Mesothelial cell of epicardium (in vitro differentiated cells): ENCODE data around the gene COL3A1. TPM values are rescaled to one million over a fixed set of nuclear protein-coding genes. Genes with fewer than 3 reads are reported as not detected.

Experiments
- DNase-seq, 2 experiments: peaks; one replicate each; pipeline ENCODE4 v3.0.0; 2021; ENCODE audit warnings: low spot score in 2 of 2; ENCODE audit not compliant: unreplicated experiment in 2 of 2
- H3K27ac Mint-ChIP-seq: 2 replicates; pipeline ENCODE4 v1.8.0; 2021; ENCODE audit warnings: mixed read lengths
- H3K27me3 Mint-ChIP-seq: 2 replicates; pipeline ENCODE4 v1.8.0; 2021; ENCODE audit warnings: low read depth, mixed read lengths
- H3K36me3 Mint-ChIP-seq: 2 replicates; pipeline ENCODE4 v1.8.0; 2021; ENCODE audit warnings: mixed read lengths
- H3K4me1 Mint-ChIP-seq: 2 replicates; pipeline ENCODE4 v1.8.0; 2021; ENCODE audit warnings: mixed read lengths
- H3K4me3 Mint-ChIP-seq: 2 replicates; pipeline ENCODE4 v1.8.0; 2021; ENCODE audit warnings: mild to moderate bottlenecking, moderate library complexity, mixed read lengths
- H3K9me3 Mint-ChIP-seq: 2 replicates; pipeline ENCODE4 v1.8.0; 2021; ENCODE audit warnings: mixed read lengths
- CTCF ChIP-seq: fragments of 200-600 bp; sonication (generic); IDR thresholded peaks from one replicate; pipeline ENCODE4 v1.5.0; 2021; ENCODE audit warnings: antibody characterized with exemption; ENCODE audit not compliant: unreplicated experiment
- total RNA-seq: library from RNA; stranded (reverse); gene quantifications from 3 replicates; pipeline ENCODE4 v1.2.1, GENCODE V29; 2021

Gene COL3A1
- total RNA-seq, 1 donor from 2014 or later = 7,569 TPM

DNA sequence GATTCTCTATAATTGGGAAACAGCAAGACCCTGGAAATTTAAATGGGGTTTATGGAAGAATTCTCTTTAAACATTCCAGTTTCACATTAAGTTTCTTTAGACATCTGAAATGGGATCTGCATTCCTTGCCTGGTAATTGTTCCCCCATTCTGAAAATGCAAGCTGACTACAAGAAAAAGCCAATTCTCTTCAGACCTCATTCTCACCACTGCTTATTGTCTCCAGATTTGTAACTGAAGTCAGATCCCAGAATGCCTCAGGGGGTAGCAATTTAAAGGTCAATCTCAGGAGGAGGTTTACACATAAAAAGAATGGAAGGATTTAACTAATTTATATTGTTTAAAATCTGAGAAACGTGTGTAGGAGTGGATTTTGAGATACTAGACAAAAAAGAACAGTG is 41.2 kb downstream of the COL3A1 start:
- peak overlapping the region; percentile 94 for H3K27ac Mint-ChIP-seq
- peaks cover 53% of the 10 kb centered on the region for H3K4me1 Mint-ChIP-seq
- H3K27me3 Mint-ChIP-seq = no peaks in the 10 kb centered on the region
- no peaks in the 10 kb centered on the region for H3K9me3 Mint-ChIP-seq
- DNase-seq = no peak
- no peak for TF ChIP-seq CTCF
- peaks cover 23% of the 10 kb centered on the region for H3K36me3 Mint-ChIP-seq
- H3K4me3 Mint-ChIP-seq = no peak overlapping the region

DNA sequence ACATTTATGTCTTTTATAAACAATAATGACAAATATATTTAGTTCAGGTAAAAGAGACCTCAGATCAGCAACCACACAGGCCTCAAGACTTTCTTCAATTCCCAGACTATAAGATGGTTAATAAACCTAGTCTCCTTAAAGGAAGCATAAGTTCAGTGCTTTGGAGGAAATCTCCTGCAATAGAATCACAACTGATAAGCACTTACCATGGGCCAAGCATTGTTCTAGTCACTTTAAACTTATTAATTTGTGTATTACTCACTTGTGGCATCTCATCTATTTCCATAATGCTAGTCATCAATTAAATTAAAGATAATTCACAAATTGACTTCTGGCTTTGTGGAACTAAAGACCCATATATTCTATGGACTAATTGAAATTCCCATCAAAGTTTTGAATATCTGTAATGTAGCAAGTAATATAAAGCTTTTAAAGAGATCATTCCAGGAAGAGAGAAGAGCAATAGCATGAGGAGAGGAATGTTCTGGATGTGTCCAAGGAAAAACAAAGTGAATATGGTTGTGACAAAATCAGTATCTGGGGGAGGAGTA is 42.2 kb downstream of the COL3A1 start:
- H3K9me3 Mint-ChIP-seq = no peaks in the 10 kb centered on the region
- H3K27ac Mint-ChIP-seq = peak overlapping the region; percentile 94
- H3K36me3 Mint-ChIP-seq = peaks cover 15% of the 10 kb centered on the region
- no peaks in the 10 kb centered on the region for H3K27me3 Mint-ChIP-seq
- DNase-seq = no peak
- TF ChIP-seq CTCF = no peak
- H3K4me1 Mint-ChIP-seq = peaks cover 48% of the 10 kb centered on the region
- no peak overlapping the region for H3K4me3 Mint-ChIP-seq

GRCh38 chr2:189018631-189019030 is 44.5 kb downstream of the COL3A1 start:
- H3K4me3 Mint-ChIP-seq = no peak overlapping the region

GRCh38 chr2:189020179-189020578 is 46.0 kb downstream of the COL3A1 start:
- no peaks in the 10 kb centered on the region for H3K36me3 Mint-ChIP-seq
- H3K27ac Mint-ChIP-seq = peak overlapping the region; percentile 71
- no peaks in the 10 kb centered on the region for H3K27me3 Mint-ChIP-seq
- no peak for TF ChIP-seq CTCF
- no peak overlapping the region for H3K4me3 Mint-ChIP-seq
- peaks cover 43% of the 10 kb centered on the region for H3K4me1 Mint-ChIP-seq
- DNase-seq = no peak
- H3K9me3 Mint-ChIP-seq = no peaks in the 10 kb centered on the region

More at GRCh38 chr2:189018631-189019030, 44.5 kb downstream of the COL3A1 start:
- Mint-ChIP-seq H3K27ac (peak overlapping the region; percentile 71), H3K4me1 (peaks cover 49% of the 10 kb centered on the region), H3K9me3 (no peaks in the 10 kb centered on the region), H3K36me3 (no peaks in the 10 kb centered on the region), H3K27me3 (no peaks in the 10 kb centered on the region)
- TF ChIP-seq CTCF = no peak
- no peak for DNase-seq

- H3K9me3 Mint-ChIP-seq = no peaks in the 10 kb centered on the region
- peak overlapping the region; percentile 89 for H3K27ac Mint-ChIP-seq
Observed at GRCh38 chr2:189022053-189022481, 47.9 kb downstream of the COL3A1 start.

More at GRCh38 chr2:189022053-189022481, 47.9 kb downstream of the COL3A1 start:
- H3K4me3 Mint-ChIP-seq = no peak overlapping the region
- no peaks in the 10 kb centered on the region for H3K27me3 Mint-ChIP-seq
- no peaks in the 10 kb centered on the region for H3K36me3 Mint-ChIP-seq
- H3K4me1 Mint-ChIP-seq = peaks cover 35% of the 10 kb centered on the region
- TF ChIP-seq CTCF = no peak
- DNase-seq = no peak
